Gastroesophageal sphincter (tissue), 3 donors: ENCODE measurements around the gene PPP1R37.

ENCODE experiments used
- CTCF ChIP-seq, 4 experiments: fragments of 200-600 bp in 2 of 4; fragments of 450-650 bp in 2 of 4; sonication (generic) in 1 of 4; IDR thresholded peaks; one replicate each; pipeline ENCODE4 v1.5.1; 2017 to 2019; ENCODE audit warnings: antibody characterized with exemption in 4 of 4, mild to moderate bottlenecking in 2 of 4, moderate library complexity in 2 of 4
- EP300 ChIP-seq: sonication (generic); formaldehyde crosslinking; IDR thresholded peaks from one replicate; pipeline ENCODE4 v1.6.1; 2017; ENCODE audit warnings: antibody characterized with exemption, mild to moderate bottlenecking
- POLR2A ChIP-seq, 2 donors: fragments of 450-650 bp; IDR thresholded peaks; one replicate each; pipeline ENCODE4 v1.6.1; 2017; ENCODE audit warnings: antibody characterized with exemption in 2 of 2, mild to moderate bottlenecking in 2 of 2, moderate library complexity in 1 of 2

- TF ChIP-seq EP300 (no peak), POLR2A (IDR thresholded peaks at IDR 0.05) (no peak), CTCF (IDR thresholded peaks at IDR 0.05) (peak in 1 of 4 experiments; percentile 56)
Observed at GRCh38 chr19:45187421-45188100, 94.6 kb downstream of the PPP1R37 start.
